ENCODE measurements around the gene DEK.

The DEK gene

GRCh38 chr6:18269717-18270116, 5.4 kb upstream of the DEK start:
- H3K4me3 ChIP-seq (ENCODE audit: low read depth, low read length): no peak overlapping the region
- DNase-seq: no peak
- no peaks in the 10 kb centered on the region for H3K27me3 ChIP-seq (replicated peaks)
- TF ChIP-seq, protein P1, sequence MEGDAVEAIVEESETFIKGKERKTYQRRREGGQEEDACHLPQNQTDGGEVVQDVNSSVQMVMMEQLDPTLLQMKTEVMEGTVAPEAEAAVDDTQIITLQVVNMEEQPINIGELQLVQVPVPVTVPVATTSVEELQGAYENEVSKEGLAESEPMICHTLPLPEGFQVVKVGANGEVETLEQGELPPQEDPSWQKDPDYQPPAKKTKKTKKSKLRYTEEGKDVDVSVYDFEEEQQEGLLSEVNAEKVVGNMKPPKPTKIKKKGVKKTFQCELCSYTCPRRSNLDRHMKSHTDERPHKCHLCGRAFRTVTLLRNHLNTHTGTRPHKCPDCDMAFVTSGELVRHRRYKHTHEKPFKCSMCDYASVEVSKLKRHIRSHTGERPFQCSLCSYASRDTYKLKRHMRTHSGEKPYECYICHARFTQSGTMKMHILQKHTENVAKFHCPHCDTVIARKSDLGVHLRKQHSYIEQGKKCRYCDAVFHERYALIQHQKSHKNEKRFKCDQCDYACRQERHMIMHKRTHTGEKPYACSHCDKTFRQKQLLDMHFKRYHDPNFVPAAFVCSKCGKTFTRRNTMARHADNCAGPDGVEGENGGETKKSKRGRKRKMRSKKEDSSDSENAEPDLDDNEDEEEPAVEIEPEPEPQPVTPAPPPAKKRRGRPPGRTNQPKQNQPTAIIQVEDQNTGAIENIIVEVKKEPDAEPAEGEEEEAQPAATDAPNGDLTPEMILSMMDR (IDR thresholded peaks at IDR 0.05; ENCODE audit: low read depth, low read length, missing control alignments): no peak
- no peak overlapping the region for H3K27ac ChIP-seq
- in situ Hi-C loops (cut with HindIII; ENCODE audit: low pct_ligation_motif_present, low sequenced_read_pairs): no loop called here
- no peaks in the 10 kb centered on the region for H3K36me3 ChIP-seq (replicated peaks)

GRCh38 chr6:18269253-18269652, 4.9 kb upstream of the DEK start:
- H3K27me3 ChIP-seq (replicated peaks): no peaks in the 10 kb centered on the region
- DNase-seq: no peak
- in situ Hi-C loops (cut with HindIII; ENCODE audit: low pct_ligation_motif_present, low sequenced_read_pairs): no loop called here
- TF ChIP-seq, protein P1 (IDR thresholded peaks at IDR 0.05; ENCODE audit: low read depth, low read length, missing control alignments): no peak
- H3K27ac ChIP-seq: no peak overlapping the region
- no peaks in the 10 kb centered on the region for H3K36me3 ChIP-seq (replicated peaks)
- H3K4me3 ChIP-seq (ENCODE audit: low read depth, low read length): no peak overlapping the region

- Histone ChIP-seq H3K27me3 (replicated peaks) (no peaks in the 10 kb centered on the region), H3K4me3 (ENCODE audit: low read depth, low read length) (no peak overlapping the region), H3K27ac (no peak overlapping the region), H3K36me3 (replicated peaks) (no peaks in the 10 kb centered on the region)
- in situ Hi-C loops (cut with HindIII; ENCODE audit: low pct_ligation_motif_present, low sequenced_read_pairs): no loop called here
- TF ChIP-seq, protein P1 (IDR thresholded peaks at IDR 0.05; ENCODE audit: low read depth, low read length, missing control alignments): no peak
- DNase-seq: no peak
These were observed 3.7 kb upstream of the DEK start for GRCh38 chr6:18268066-18268465.

DNA sequence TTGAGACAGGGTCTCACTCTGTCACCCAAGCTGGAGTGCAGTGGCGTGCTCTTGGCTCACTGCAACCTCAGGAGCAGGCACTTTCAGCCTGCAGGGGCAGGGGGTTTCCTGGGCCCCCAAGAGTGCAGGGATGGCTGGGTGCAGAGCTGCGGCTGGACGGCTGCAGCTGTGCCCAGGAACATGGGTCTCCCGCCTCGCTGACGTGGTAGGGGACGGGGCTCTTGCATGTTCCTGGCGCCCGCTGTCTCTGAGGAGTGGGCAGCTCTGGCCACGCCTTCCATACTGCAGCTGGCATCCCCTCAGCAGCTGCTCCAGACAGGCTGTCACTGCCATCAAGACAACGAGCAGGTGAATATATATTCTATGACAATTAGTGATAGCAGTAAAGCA, 2.2 kb upstream of the DEK start:
- no peaks in the 10 kb centered on the region for H3K36me3 ChIP-seq (replicated peaks)
- TF ChIP-seq, protein P1 (IDR thresholded peaks at IDR 0.05; ENCODE audit: low read depth, low read length, missing control alignments): no peak
- H3K27me3 ChIP-seq (replicated peaks): no peaks in the 10 kb centered on the region
- no peak for DNase-seq
- no peak overlapping the region for H3K4me3 ChIP-seq (ENCODE audit: low read depth, low read length)
- in situ Hi-C loops (cut with HindIII; ENCODE audit: low pct_ligation_motif_present, low sequenced_read_pairs): no loop called here
- H3K27ac ChIP-seq: no peak overlapping the region

- TF ChIP-seq, protein P1 (IDR thresholded peaks at IDR 0.05; ENCODE audit: low read depth, low read length, missing control alignments): no peak
- no peak overlapping the region for H3K27ac ChIP-seq
- in situ Hi-C loops (cut with HindIII; ENCODE audit: low pct_ligation_motif_present, low sequenced_read_pairs): no loop called here
These were observed 1.6 kb upstream of the DEK start for GRCh38 chr6:18265787-18266522.

DNA sequence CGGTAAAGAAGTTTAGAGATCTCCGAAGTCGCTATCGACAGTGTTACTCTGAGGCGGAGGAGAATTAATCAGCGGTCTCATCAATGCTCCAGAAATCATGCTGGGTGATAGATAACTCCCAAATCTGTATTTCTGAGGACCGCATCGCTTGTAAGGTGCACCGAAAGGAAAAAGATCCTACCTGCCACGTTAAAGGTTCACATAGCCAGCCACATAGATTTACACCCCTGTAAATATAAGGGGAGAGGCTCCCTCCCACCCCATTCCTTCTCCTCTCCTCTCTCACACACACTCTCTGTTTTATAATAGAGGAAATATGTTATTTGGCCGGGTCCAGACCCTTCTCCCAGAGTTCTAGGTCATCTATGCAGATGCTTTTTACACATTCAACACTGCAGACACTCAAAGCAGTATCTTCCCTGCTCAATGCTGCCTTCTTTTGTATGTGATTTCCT, 620 bp upstream of the DEK start:
- in situ Hi-C loops (cut with HindIII; ENCODE audit: low pct_ligation_motif_present, low sequenced_read_pairs): no loop called here
- Histone ChIP-seq H3K4me3 (ENCODE audit: low read depth, low read length) (peak overlapping the region; percentile 87), H3K27ac (peak overlapping the region; percentile 80), H3K27me3 (replicated peaks) (no peaks in the 10 kb centered on the region), H3K36me3 (replicated peaks) (no peaks in the 10 kb centered on the region)
- no peak for DNase-seq
- TF ChIP-seq, protein P1 (IDR thresholded peaks at IDR 0.05; ENCODE audit: low read depth, low read length, missing control alignments): no peak

More at GRCh38 chr6:18265787-18266522, 1.6 kb upstream of the DEK start:
- H3K4me3 ChIP-seq (ENCODE audit: low read depth, low read length): no peak overlapping the region
- no peaks in the 10 kb centered on the region for H3K36me3 ChIP-seq (replicated peaks)
- H3K27me3 ChIP-seq (replicated peaks): no peaks in the 10 kb centered on the region
- no peak for DNase-seq

All from brain microvascular endothelial cell (primary cell).